Measurements from ENCODE around the gene ZBTB3.

DNA sequence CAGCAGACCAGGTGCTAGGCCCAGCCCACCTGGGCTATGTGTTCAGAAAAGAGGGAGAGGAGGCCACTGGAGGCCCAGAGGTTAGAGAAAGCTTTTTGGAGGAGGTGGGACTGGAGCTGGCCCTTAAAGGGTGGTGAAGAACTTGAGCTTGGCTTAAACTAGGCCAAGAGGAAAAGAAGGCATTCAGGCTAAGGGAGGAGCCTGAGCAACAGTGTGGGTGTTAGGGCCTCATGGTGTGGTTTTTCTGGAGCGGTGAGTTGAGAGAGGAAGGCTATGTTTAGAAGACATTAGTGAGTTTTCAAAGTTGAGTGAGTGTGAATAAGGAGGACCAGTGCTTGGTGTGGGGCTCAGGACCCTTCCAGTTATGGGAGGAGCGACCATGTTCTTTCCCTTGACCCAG, 23.4 kb upstream of the ZBTB3 start:
- TF ChIP-seq, protein P1, sequence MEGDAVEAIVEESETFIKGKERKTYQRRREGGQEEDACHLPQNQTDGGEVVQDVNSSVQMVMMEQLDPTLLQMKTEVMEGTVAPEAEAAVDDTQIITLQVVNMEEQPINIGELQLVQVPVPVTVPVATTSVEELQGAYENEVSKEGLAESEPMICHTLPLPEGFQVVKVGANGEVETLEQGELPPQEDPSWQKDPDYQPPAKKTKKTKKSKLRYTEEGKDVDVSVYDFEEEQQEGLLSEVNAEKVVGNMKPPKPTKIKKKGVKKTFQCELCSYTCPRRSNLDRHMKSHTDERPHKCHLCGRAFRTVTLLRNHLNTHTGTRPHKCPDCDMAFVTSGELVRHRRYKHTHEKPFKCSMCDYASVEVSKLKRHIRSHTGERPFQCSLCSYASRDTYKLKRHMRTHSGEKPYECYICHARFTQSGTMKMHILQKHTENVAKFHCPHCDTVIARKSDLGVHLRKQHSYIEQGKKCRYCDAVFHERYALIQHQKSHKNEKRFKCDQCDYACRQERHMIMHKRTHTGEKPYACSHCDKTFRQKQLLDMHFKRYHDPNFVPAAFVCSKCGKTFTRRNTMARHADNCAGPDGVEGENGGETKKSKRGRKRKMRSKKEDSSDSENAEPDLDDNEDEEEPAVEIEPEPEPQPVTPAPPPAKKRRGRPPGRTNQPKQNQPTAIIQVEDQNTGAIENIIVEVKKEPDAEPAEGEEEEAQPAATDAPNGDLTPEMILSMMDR (IDR thresholded peaks at IDR 0.05) = no peak
- TF ChIP-seq POLR2AphosphoS5 (IDR thresholded peaks at IDR 0.05; ENCODE audit: low read depth, low read length) (no peak), TCF7L2 (IDR thresholded peaks at IDR 0.05; ENCODE audit: low read depth, low read length) (no peak), SIN3A (IDR thresholded peaks at IDR 0.05; ENCODE audit: borderline replicate concordance, insufficient read depth, low read depth, low read length) (no peak)
- TF ChIP-seq, protein P2, sequence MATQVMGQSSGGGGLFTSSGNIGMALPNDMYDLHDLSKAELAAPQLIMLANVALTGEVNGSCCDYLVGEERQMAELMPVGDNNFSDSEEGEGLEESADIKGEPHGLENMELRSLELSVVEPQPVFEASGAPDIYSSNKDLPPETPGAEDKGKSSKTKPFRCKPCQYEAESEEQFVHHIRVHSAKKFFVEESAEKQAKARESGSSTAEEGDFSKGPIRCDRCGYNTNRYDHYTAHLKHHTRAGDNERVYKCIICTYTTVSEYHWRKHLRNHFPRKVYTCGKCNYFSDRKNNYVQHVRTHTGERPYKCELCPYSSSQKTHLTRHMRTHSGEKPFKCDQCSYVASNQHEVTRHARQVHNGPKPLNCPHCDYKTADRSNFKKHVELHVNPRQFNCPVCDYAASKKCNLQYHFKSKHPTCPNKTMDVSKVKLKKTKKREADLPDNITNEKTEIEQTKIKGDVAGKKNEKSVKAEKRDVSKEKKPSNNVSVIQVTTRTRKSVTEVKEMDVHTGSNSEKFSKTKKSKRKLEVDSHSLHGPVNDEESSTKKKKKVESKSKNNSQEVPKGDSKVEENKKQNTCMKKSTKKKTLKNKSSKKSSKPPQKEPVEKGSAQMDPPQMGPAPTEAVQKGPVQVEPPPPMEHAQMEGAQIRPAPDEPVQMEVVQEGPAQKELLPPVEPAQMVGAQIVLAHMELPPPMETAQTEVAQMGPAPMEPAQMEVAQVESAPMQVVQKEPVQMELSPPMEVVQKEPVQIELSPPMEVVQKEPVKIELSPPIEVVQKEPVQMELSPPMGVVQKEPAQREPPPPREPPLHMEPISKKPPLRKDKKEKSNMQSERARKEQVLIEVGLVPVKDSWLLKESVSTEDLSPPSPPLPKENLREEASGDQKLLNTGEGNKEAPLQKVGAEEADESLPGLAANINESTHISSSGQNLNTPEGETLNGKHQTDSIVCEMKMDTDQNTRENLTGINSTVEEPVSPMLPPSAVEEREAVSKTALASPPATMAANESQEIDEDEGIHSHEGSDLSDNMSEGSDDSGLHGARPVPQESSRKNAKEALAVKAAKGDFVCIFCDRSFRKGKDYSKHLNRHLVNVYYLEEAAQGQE (IDR thresholded peaks at IDR 0.05; ENCODE audit: insufficient read depth in 1 of 2, low read depth in 2 of 2, low read length in 1 of 2) = no peak
